Kidney (tissue), 14 donors: ENCODE results near the gene GNB1L. TPM values are rescaled to one million over a fixed set of nuclear protein-coding genes. Genes with fewer than 3 reads are reported as not detected.

Experiments
- DNase-seq, 5 donors: peaks; one replicate each; pipeline ENCODE4 v3.0.0-alpha.2; 2013 to 2020
- FAIRE-seq: peaks from 2 replicates; lab custom pipeline; 2012; peaks lifted over from hg19 to GRCh38; lab: Jason Lieb, UNC
- H3K27ac ChIP-seq, 2 donors: one replicate each; pipeline ENCODE4 v1.7.0; 2013; ENCODE audit warnings: low read depth in 2 of 2, low read length in 2 of 2, inconsistent platforms in 1 of 2
- H3K27me3 ChIP-seq: one replicate; pipeline ENCODE4 v1.7.1; 2013; ENCODE audit warnings: low read length, inconsistent platforms; ENCODE audit not compliant: control insufficient read depth, insufficient read depth
- H3K36me3 ChIP-seq, 3 donors: one replicate each; pipeline versions ENCODE4 v1.7.0 to v1.7.1; 2013; ENCODE audit warnings: low read length in 3 of 3, control low read depth in 1 of 3, inconsistent platforms in 1 of 3; ENCODE audit not compliant: insufficient read depth in 3 of 3, control insufficient read depth in 2 of 3
- H3K4me1 ChIP-seq, 3 donors: one replicate each; pipeline versions ENCODE4 v1.7.0 to v1.7.1; 2013; ENCODE audit warnings: low read length in 3 of 3, inconsistent platforms in 1 of 3, low read depth in 1 of 3; ENCODE audit not compliant: control insufficient read depth in 2 of 3, insufficient read depth in 2 of 3
- H3K4me3 ChIP-seq, 3 donors: one replicate each; pipeline versions ENCODE4 v1.7.0 to v1.8.1; 2013; ENCODE audit warnings: low read length in 3 of 3, control low read depth in 1 of 3, inconsistent platforms in 1 of 3
- H3K9ac ChIP-seq, 3 donors: one replicate each; pipeline versions ENCODE4 v1.7.0 to v1.7.1; 2013; ENCODE audit warnings: low read length in 3 of 3, control low read depth in 1 of 3, inconsistent platforms in 1 of 3
- H3K9me3 ChIP-seq, 3 donors: one replicate each; pipeline versions ENCODE4 v1.7.0 to v1.7.1; 2013; ENCODE audit warnings: low read length in 3 of 3, control low read depth in 1 of 3, inconsistent platforms in 1 of 3; ENCODE audit not compliant: control insufficient read depth in 2 of 3, insufficient read depth in 1 of 3
- CTCF ChIP-seq: IDR thresholded peaks from 3 replicates; pipeline ENCODE4 v1.5.1; 2012; ENCODE audit warnings: mild to moderate bottlenecking, moderate library complexity, borderline replicate concordance; ENCODE audit not compliant: insufficient read depth; ENCODE audit errors: extremely low read depth
- intact Hi-C: fragments of 100-400 bp; cut with DNase I; formaldehyde crosslinking; loops from one replicate; pipeline ENCODE4 v1.11.1; 2022
- polyA plus RNA-seq: library from polyadenylated mRNA; stranded (reverse); fragments of 350-450 nt; fragmentation: Illumina TruSeq; extraction: RNeasy Lipid Tissue Mini Kit (QIAGEN cat#74804); gene quantifications from one replicate; pipeline ENCODE4 v1.2.3, GENCODE V29; 2014; ENCODE audit warnings: low read depth, low replicate concordance; ENCODE audit not compliant: insufficient read depth
- total RNA-seq: library from RNA; stranded (reverse); fragmentation: NEBNext Ultra II Directional; extraction: Animal tissue kit (Norgen Biotek cat#: 25700); gene quantifications from one replicate; pipeline ENCODE4 v1.2.1, GENCODE V29; 2021
- donor health status: control.
- donor health status: control.
- donor health status: control.
- donor health status: control.
- donor health status: control.
- donor health status: DM: yes; HTN: yes; CAD: no.
- donor health status: Normal renal cell carcinoma (clear cell type).

Gene GNB1L
- total and polyA plus RNA-seq, 2 donors from 2014 or later, result 4.0 to 4.4 TPM

GRCh38 chr22:19748139-19748538, 106.5 kb downstream of the GNB1L start:
- H3K9ac ChIP-seq, result no peak overlapping the region
- TF ChIP-seq CTCF, result no peak
- intact Hi-C loops, result no loop called here
- H3K4me1 ChIP-seq, result no peaks in the 10 kb centered on the region
- no peak for FAIRE-seq
- DNase-seq, result no peak
- no peaks in the 10 kb centered on the region for H3K36me3 ChIP-seq
- peaks cover 9% of the 10 kb centered on the region for H3K27me3 ChIP-seq
- no peaks in the 10 kb centered on the region for H3K9me3 ChIP-seq
- no peak overlapping the region for H3K27ac ChIP-seq
- H3K4me3 ChIP-seq, result no peak overlapping the region

- H3K9me3 ChIP-seq, result no peaks in the 10 kb centered on the region
- FAIRE-seq (no peak), DNase-seq (no peak)
- no peak for TF ChIP-seq CTCF
- peaks cover 4% of the 10 kb centered on the region for H3K27me3 ChIP-seq
- no peak overlapping the region for H3K27ac ChIP-seq
- intact Hi-C loops, result no loop called here
- H3K36me3 ChIP-seq, result no peaks in the 10 kb centered on the region
- no peaks in the 10 kb centered on the region for H3K4me1 ChIP-seq
- H3K9ac ChIP-seq, result no peak overlapping the region
- no peak overlapping the region for H3K4me3 ChIP-seq
These were observed 107.1 kb downstream of the GNB1L start for GRCh38 chr22:19747551-19747950.

- Histone ChIP-seq H3K4me3 (no peak overlapping the region), H3K9me3 (no peaks in the 10 kb centered on the region), H3K27me3 (peaks cover 4% of the 10 kb centered on the region), H3K36me3 (no peaks in the 10 kb centered on the region), H3K27ac (no peak overlapping the region), H3K9ac (no peak overlapping the region), H3K4me1 (no peaks in the 10 kb centered on the region)
- FAIRE-seq (no peak), DNase-seq (no peak)
- no peak for TF ChIP-seq CTCF
- intact Hi-C loops, result no loop called here
These were observed 107.9 kb downstream of the GNB1L start for GRCh38 chr22:19746726-19747125.
